ENCODE data around the gene CD3G.

Gene CD3G

GRCh38 chr11:118328745-118329144, 15.4 kb upstream of the CD3G start:
- no peak for DNase-seq

GRCh38 chr11:118334745-118335144, 9.4 kb upstream of the CD3G start:
- no peak for DNase-seq

GRCh38 chr11:118338637-118339061, 5.5 kb upstream of the CD3G start:
- peak; percentile 87 for DNase-seq

DNA sequence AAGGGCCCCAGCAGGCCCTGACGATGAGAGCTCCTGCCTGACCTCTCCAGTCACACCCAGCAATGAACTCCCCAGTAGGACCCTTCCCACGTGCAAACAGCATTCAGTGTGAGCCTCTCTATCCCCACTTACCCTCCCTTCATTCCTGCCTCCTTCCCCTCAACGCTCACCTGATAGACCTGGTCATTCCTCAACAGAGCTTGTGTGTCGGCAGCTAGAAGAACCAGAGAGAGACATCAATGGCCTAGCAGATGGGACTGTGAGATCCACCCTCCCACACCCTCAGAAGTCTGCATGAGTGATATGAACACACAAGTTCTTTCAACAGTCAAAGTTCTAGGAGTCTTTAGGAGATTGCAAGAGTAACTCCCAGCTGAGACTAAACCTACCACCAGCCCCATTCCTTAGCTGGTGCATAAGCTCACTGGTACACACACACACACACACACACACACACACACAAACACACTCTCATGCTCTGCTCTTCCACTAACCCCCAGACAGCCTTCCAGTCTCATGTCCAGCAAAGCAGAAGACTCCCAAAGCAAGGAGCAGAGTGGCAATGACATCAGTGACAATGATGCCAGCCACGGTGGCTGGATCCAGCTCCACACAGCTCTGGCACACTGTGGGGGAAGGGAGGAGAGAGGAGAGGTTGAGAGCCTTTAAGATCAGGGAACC, 4.7 kb upstream of the CD3G start:
- DNase-seq: no peak

GRCh38 chr11:118340449-118340848, 3.7 kb upstream of the CD3G start:
- DNase-seq: no peak

DNA sequence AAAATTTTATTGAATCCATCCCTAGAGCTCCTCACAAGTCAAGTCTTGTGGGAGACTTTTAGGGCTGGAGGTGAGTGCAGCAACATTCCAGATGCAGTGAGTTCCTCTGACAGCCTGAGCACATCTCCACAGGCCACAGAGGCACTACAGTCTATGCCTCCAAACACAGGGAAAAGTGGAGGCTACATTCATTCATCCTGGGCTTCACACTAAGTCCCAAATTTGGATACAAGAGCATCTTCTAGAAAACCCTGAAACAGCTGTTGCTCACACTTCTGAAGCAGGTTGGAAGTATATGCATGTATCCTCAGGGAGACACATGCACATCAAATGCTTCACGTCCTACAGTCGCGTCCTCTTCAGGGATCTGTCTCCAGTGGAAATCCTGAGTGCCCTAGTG, 2.9 kb upstream of the CD3G start:
- no peak for DNase-seq

DNA sequence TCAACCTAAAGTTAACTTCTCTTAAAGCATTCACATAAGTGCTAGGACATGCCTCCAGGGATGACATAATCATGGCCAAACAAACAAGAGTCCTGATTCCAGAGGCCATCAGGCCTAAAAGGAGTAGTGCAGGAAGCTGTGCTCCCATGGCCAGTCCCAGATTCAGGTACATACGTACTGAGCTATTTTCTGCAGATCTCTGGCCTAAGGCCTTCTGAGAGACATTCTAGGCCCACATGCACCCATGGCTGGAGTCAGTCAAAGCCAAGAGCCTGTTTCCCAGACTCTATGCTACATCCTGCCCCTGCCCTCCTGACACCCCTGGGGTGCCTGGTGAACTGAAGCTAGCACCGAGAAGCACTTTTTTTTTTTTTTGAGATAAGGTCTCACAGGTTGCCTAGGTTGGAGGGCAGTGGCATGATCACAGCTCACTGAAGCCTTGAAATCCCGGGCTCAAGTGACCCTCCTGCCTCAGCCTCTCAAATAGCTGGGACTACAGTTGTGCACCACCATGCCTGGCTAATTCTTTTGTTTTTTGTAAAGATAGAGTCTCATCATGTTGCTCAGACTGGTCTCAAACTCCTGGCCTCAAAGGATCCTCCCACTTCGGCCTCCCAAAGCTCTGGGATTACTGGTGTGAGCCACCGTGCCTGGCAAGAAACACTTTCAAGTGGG, 2.2 kb upstream of the CD3G start:
- no peak for DNase-seq

GRCh38 chr11:118342503-118343161, 1.5 kb upstream of the CD3G start, which contains the start of gene CD3D:
TSS of gene CD3D (minus strand) at chr11:118342705. CDS start at chr11:118342607, 98 bp downstream.
- peak; percentile 50 for DNase-seq

- DNase-seq: no peak
These were observed 896 bp upstream of the CD3G start for GRCh38 chr11:118343248-118343647.

GRCh38 chr11:118349475-118349874, 5.3 kb downstream of the CD3G start:
- no peak for DNase-seq

DNA sequence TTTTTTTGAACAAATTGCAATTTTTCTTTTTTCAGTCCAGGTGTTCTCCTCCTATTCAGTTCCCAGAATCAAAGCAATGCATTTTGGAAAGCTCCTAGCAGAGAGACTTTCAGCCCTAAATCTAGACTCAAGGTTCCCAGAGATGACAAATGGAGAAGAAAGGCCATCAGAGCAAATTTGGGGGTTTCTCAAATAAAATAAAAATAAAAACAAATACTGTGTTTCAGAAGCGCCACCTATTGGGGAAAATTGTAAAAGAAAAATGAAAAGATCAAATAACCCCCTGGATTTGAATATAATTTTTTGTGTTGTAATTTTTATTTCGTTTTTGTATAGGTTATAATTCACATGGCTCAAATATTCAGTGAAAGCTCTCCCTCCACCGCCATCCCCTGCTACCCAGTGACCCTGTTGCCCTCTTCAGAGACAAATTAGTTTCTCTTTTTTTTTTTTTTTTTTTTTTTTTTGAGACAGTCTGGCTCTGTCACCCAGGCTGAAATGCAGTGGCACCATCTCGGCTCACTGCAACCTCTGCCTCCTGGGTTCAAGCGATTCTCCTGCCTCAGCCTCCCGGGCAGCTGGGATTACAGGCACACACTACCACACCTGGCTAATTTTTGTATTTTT, 9.1 kb downstream of the CD3G start:
- no peak for DNase-seq

GRCh38 chr11:118358071-118358470, 13.9 kb downstream of the CD3G start:
- no peak for DNase-seq

DNA sequence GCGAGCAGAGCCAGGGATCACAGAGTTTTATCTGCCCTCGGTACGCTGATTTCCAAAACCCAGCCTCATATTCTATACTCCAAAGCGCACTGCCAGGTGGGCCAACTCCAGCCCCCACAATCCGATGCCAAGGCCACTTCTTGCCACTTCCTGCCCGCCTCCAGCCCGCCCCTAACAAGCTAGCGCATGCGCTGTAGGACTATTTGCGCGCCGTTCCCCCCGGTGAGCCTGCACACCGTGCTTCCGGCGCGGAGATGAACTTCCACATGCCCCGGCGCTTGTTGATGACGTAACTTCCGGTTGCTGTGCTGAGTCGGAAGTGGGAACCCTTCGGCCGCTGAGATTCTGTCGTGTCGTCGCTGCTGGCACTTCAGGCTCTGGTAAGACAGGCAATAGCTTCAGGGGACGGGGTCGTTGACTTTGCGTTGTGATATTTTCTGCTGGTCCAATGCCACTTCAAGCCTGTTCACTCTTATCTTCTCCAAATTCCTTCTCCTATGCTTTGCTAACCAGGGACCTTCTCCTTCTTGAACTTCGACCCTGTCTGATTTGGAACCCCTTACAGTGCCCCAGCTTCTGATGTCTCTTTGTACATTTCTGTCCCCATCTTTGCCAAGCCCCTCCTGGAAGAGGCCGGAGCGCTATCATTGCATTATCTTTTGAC, 15.3 kb downstream of the CD3G start, which contains the start of gene UBE4A:
TSS of gene UBE4A (plus strand) at position 306 of the 664 bp plus-strand sequence. CDS start 5,481 bp downstream, outside the sequence.
- peak; percentile 97 for DNase-seq

GRCh38 chr11:118364956-118365615, 20.9 kb downstream of the CD3G start:
- DNase-seq: no peak

- no peak for DNase-seq
These were observed 22.1 kb downstream of the CD3G start for GRCh38 chr11:118366287-118366686.

DNA sequence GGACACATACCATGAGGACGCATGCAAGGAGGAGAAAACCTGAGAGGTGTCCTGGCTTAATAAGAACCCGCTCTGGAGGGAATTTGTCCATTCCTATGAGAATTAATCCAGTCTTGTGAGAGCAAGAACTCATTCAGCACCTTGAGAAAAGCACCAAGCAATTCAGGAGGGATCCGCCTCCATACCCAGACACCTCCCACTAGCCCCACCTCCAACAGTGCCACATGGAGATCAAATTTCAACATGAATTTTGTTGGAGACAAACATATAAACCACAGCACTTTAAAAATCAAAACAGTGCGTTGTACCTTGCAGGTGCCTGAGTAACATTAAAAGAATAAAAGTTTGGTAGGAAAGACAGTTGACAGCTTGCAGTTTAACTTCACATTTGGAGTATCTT, 26.6 kb downstream of the CD3G start:
- DNase-seq: no peak

DNA sequence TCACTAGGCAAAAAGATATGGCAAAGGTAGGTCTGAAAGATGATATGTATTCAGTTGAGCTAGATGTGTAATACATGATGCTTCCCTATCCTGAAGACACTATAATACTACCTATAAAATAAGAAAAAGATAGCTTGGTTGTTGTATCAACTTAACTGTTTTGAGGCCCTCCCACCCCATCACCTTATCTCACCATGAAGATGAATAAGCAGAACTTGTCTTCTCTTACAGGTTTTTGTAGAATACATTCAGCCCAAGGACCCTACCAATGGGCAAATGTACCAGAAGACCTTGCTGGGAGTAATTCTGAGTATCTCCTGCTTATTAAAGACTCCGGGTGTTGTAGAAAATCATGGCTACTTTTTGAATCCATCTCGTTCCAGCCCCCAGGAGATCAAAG, 29.1 kb downstream of the CD3G start:
- DNase-seq: no peak

DNA sequence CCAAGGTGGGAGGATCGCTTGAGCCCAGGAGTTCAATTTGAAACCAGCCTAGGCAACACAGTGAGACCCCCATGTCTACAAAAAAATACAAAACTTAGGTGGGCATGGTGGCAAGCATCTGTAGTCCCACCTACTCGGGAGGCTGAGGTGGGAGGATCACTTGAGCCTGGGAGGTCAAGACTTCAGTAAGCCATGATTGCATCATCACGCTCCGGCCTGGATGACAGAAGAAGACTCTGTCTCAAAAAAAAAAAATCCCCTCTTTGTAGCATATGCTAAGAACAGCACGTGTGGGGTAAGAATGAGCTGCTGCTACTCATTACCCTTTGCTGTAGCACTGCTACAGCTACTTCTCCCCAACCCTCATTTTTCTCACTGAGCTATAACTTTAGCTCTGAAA, 29.7 kb downstream of the CD3G start:
- no peak for DNase-seq

- DNase-seq: no peak
These were observed 30.6 kb downstream of the CD3G start for GRCh38 chr11:118374729-118375128.

GRCh38 chr11:118375978-118376377, 31.8 kb downstream of the CD3G start:
- no peak for DNase-seq

- no peak for DNase-seq
These were observed 35.4 kb downstream of the CD3G start for GRCh38 chr11:118379497-118379896.

DNA sequence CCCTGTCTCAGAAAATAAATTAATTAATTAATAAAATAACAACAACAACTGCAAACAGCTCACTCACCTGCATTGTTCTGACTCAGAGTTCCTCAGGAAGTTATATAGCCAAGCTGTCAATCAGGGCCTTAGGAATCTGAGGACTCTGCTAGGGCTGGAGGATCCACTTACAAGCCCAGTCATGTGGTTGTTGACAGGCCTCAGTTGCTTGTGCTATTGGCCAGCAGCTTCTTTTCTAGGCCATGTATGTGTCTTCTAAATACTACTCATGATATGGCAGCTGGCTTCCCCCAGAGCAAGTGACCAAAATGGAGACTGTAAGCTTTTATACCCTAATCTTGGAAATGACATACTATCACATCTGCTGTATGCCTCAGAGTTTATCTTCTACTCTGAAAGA, 36.4 kb downstream of the CD3G start:
- no peak for DNase-seq

Data from CD4-positive, alpha-beta T cell treated with Interferon gamma for 1 hour (primary cell).